Measurements from ENCODE around the gene LTBP1. TPM values are rescaled to one million over a fixed set of nuclear protein-coding genes. Genes with fewer than 3 reads are reported as not detected.

The LTBP1 gene
- total RNA-seq, 1 experiment from 2014 or later: 119 TPM

GRCh38 chr2:33210626-33211025 is 263.9 kb downstream of the LTBP1 start:
- peak; percentile 93 for DNase-seq (ENCODE audit: unreplicated experiment)
- Mint-ChIP-seq H3K9me3 (ENCODE audit: unreplicated experiment) (no peaks in the 10 kb centered on the region), H3K27me3 (ENCODE audit: insufficient read depth, unreplicated experiment) (no peaks in the 10 kb centered on the region), H3K36me3 (ENCODE audit: insufficient read depth, unreplicated experiment) (peaks cover 22% of the 10 kb centered on the region), H3K4me3 (ENCODE audit: unreplicated experiment) (peak overlapping the region; percentile 0), H3K27ac (ENCODE audit: low read depth, unreplicated experiment) (peak overlapping the region; percentile 80), H3K4me1 (ENCODE audit: insufficient read depth, unreplicated experiment) (peaks cover 53% of the 10 kb centered on the region)
- CTCF ChIA-PET: no interaction called here
- BruUV-seq (replicated peaks): no TSS peak
- intact Hi-C loops (cut with micrococcal nuclease): loop anchor here (1.0 to 10.0 kb wide), 2 partner anchors 74 to 146 kb away; no protein-coding TSS in a partner anchor
- POLR2A ChIA-PET: interaction anchor here (0.6 to 2.9 kb wide), 9 partner anchors 9 to 86 kb away, joined by 3 to 15 read pairs (median 7); no protein-coding TSS in a partner anchor
- no peak for TF ChIP-seq CTCF (IDR thresholded peaks at IDR 0.05; ENCODE audit: unreplicated experiment)

GRCh38 chr2:33212151-33212550 is 265.4 kb downstream of the LTBP1 start:
- Mint-ChIP-seq H3K4me1 (ENCODE audit: insufficient read depth, unreplicated experiment) (peaks cover 67% of the 10 kb centered on the region), H3K4me3 (ENCODE audit: unreplicated experiment) (peak overlapping the region; percentile 35), H3K27ac (ENCODE audit: low read depth, unreplicated experiment) (peak overlapping the region; percentile 80), H3K9me3 (ENCODE audit: unreplicated experiment) (no peaks in the 10 kb centered on the region), H3K36me3 (ENCODE audit: insufficient read depth, unreplicated experiment) (peaks cover 16% of the 10 kb centered on the region), H3K27me3 (ENCODE audit: insufficient read depth, unreplicated experiment) (no peaks in the 10 kb centered on the region)
- no TSS peak for BruUV-seq (replicated peaks)
- no peak for TF ChIP-seq CTCF (IDR thresholded peaks at IDR 0.05; ENCODE audit: unreplicated experiment)
- ChIA-PET CTCF (interaction anchor here (0.6 kb wide), 1 partner anchor 253 kb away, joined by 4 read pairs; no protein-coding TSS in a partner anchor), POLR2A (interaction anchor here (0.5 to 2.9 kb wide), 14 partner anchors 10 to 786 kb away, joined by 3 to 15 read pairs (median 4); no protein-coding TSS in a partner anchor)
- peak; percentile 86 for DNase-seq (ENCODE audit: unreplicated experiment)
- intact Hi-C loops (cut with micrococcal nuclease): loop anchor here (10.0 kb wide), 1 partner anchor 147 kb away; no protein-coding TSS in a partner anchor

- BruUV-seq (replicated peaks): no TSS peak
- Mint-ChIP-seq H3K9me3 (ENCODE audit: unreplicated experiment) (no peaks in the 10 kb centered on the region), H3K4me3 (ENCODE audit: unreplicated experiment) (no peak overlapping the region), H3K27me3 (ENCODE audit: insufficient read depth, unreplicated experiment) (no peaks in the 10 kb centered on the region), H3K36me3 (ENCODE audit: insufficient read depth, unreplicated experiment) (peaks cover 16% of the 10 kb centered on the region), H3K4me1 (ENCODE audit: insufficient read depth, unreplicated experiment) (peaks cover 63% of the 10 kb centered on the region), H3K27ac (ENCODE audit: low read depth, unreplicated experiment) (peak overlapping the region; percentile 80)
- POLR2A ChIA-PET: interaction anchor here (1.3 to 2.9 kb wide), 3 partner anchors 9 to 143 kb away, joined by 3 to 10 read pairs (median 6); no protein-coding TSS in a partner anchor
- intact Hi-C loops (cut with micrococcal nuclease): loop anchor here (10.0 kb wide), 1 partner anchor 148 kb away; no protein-coding TSS in a partner anchor
- no peak for TF ChIP-seq CTCF (IDR thresholded peaks at IDR 0.05; ENCODE audit: unreplicated experiment)
- DNase-seq (ENCODE audit: unreplicated experiment): no peak
- CTCF ChIA-PET: interaction anchor here (0.7 kb wide), 2 partner anchors 57 to 516 kb away, joined by 3 read pairs; no protein-coding TSS in a partner anchor
These were observed 266.5 kb downstream of the LTBP1 start for GRCh38 chr2:33213244-33213643.

GRCh38 chr2:33213648-33214047 is 266.9 kb downstream of the LTBP1 start:
- ChIA-PET CTCF (no interaction called here), POLR2A (interaction anchor here (0.6 to 1.3 kb wide), 3 partner anchors 9 to 213 kb away, joined by 3 read pairs; no protein-coding TSS in a partner anchor)
- no peaks in the 10 kb centered on the region for H3K27me3 Mint-ChIP-seq (ENCODE audit: insufficient read depth, unreplicated experiment)
- no peak overlapping the region for H3K4me3 Mint-ChIP-seq (ENCODE audit: unreplicated experiment)
- no TSS peak for BruUV-seq (replicated peaks)
- TF ChIP-seq CTCF (IDR thresholded peaks at IDR 0.05; ENCODE audit: unreplicated experiment): no peak
- intact Hi-C loops (cut with micrococcal nuclease): loop anchor here (10.0 kb wide), 1 partner anchor 149 kb away; no protein-coding TSS in a partner anchor
- no peaks in the 10 kb centered on the region for H3K9me3 Mint-ChIP-seq (ENCODE audit: unreplicated experiment)
- H3K36me3 Mint-ChIP-seq (ENCODE audit: insufficient read depth, unreplicated experiment): peaks cover 16% of the 10 kb centered on the region
- H3K4me1 Mint-ChIP-seq (ENCODE audit: insufficient read depth, unreplicated experiment): peaks cover 63% of the 10 kb centered on the region
- no peak overlapping the region for H3K27ac Mint-ChIP-seq (ENCODE audit: low read depth, unreplicated experiment)
- DNase-seq (ENCODE audit: unreplicated experiment): no peak

Measured in MCF 10A (cell line).